Hematopoietic multipotent progenitor cell treated with erythropoietin and hydrocortisone succinate and interleukin-3 and kit ligand, for 15 days (in vitro differentiated cells): ENCODE data around the gene P2RY8.
"Not testable (repeated sequence)": the region's sequence is repeated elsewhere in the genome, so short reads cannot be mapped to it uniquely, and the experiment has no call there.

Experiments
- DNase-seq: peaks from one replicate; pipeline ENCODE4 v3.0.0-alpha.2; 2015; ENCODE audit warnings: low spot score

Gene P2RY8

DNA sequence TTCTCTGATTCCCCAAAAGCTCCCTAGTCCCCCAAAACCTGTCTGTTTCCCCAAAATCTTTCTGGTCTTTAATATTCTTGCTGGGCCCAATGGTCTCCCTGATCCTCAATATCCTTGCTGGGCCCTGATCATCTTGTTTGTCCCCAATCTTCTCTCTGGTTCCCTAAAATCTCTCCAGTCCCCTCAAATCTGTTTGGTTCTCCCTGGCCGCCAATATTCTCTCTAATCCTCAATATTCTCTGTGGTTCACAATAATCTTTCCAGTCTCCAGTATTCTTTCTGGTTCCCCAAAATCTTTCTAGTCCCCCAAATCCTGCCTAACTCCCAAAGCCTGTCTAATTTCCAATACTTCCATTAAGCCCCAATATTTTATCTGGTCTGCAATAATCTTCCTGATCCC, 18.5 kb downstream of the P2RY8 start:
- DNase-seq: no peak

DNA sequence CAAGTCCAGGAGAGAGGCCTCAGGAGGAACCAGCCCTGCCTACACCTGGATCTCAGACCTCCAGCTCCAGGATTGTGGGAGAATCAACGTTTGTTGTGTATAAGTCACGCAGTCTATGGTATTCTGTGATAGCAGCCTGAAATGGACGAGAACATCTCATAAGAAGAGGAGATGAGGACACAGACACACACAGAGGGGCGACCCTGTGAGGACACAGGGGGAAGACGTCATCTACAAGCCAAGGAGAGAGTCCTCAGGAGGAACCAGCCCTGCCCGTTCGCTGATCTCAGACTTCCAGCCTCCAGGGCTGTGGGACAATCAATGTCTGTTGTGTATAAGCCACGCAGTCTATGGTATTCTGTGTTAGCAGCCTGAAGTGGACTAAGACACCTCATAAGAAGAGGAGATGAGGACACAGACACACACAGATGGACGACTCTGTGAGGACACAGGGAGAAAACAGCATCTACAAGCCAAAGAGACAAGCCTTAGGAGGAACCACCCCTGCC, 20.3 kb downstream of the P2RY8 start:
- no peak for DNase-seq

DNA sequence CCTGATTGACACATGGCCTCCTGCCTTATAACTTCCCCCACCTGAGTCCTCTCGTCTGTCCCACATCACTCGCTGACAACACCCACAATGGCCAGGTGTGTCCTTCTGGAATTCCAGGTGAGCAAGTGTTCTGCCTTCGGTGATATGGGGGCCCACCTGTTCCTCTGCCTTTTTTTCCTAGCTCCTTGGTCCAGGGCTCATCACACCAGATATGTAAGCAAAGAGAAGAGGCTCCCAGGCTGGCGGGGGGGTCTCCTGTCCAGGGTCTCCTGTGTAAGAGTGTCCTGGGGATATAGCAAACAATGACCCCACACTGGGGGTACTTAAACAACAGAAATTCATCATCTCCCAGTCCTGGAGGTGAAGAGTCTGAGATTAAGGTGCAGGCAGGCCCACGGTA, 25.2 kb downstream of the P2RY8 start:
- no peak for DNase-seq

DNA sequence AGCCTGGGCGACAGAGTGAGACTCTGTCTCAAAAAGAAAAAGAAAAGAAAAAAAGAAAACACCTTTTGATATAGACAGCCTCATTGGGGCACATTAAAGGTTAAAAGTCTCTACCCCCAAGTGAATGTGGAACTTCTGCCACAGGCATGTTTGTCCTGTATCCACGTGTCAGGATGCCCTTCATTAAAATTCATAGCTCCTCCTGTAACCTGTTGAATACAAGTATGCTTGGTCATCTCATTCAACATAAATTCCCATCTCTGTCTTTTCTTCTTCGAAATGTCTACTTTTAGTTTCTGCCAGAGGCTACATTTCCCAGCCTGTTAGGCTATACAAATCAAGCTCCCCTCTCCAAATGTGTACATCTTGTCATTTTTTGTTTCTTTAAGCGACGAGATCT, 25.8 kb downstream of the P2RY8 start:
- no peak for DNase-seq

DNA sequence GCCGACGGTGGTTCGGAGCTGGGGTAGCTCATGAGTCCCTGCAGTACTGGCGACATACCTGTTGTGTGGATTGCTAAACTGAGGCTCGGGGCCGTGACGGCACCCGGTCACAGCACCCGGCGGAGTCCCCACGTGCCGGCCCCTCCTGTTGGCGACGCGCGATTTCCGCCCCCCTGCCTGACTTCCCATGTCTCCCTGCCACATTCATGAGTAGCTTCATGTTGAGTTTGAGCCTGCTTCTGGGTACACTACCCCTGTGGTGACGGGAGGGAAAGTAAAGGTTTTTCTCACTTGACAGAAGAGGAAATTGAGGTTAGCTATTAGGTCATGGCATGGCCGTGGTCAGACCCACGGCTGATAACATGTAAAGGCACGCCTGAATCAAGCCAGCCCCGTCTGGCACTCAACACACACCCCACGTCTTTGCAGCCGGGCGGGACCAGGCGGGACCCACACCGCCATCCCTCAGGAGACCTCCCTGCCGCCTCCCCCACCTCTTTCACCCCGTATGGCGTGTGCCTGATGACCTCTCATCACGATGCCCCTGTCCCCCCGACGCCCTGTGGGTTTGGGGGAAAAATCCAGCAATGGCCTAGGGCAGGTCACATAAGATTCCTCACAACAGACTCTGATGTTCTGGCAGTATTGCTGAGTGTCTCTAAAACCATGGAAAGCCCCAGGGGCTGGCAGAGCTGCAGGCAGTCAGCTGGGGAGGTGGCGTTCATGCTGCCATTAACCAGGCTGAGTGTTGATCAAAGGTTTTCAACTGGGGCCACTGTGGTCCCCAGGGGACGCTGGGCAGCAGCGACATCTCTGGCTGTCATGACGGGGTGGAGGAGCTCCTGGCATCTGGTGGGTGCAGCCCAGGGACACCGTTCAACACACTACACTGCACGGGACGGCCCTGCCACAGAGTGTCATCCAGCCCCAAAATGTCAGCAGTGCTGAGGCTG, 29.2 kb downstream of the P2RY8 start:
- no peak for DNase-seq

DNA sequence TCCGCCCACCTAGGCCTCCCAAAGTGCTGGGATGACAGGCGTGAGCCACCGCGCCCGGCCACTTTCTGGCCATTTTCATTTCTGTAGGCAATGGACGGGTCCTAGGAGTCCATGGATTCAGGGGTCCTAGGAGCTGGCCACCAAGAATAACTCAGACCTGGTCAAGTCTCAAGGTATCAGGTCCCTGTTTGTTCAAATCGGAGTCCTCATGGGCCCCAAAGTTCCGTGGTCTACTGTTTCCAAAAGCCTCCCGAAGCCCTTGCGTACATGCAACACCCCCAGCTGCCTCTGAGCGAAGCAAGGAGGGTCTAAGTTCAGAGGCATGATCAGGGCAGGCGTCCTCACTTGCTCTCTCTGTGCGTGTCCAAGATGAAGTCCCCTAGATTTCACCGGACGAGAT, 30.1 kb downstream of the P2RY8 start:
- DNase-seq: no peak

DNA sequence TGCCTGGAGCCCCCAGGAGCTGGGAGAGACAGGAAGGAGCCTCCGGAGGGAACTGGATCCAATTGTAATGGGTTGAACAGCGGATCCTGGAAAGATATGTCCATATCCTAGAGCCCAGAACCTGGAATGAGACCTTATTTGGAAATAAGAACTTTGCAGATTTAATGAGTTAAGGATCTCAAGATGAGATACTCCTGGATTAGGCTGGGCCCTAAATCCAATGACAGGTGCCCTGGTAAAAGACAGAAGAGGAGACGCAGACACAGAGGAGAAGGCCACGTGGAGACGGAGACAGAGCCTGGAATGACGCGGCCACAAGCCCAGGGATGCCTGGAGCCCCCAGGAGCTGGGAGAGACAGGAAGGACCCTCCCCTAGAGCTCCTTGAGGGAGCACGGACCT, 34.1 kb downstream of the P2RY8 start:
- no peak for DNase-seq

DNA sequence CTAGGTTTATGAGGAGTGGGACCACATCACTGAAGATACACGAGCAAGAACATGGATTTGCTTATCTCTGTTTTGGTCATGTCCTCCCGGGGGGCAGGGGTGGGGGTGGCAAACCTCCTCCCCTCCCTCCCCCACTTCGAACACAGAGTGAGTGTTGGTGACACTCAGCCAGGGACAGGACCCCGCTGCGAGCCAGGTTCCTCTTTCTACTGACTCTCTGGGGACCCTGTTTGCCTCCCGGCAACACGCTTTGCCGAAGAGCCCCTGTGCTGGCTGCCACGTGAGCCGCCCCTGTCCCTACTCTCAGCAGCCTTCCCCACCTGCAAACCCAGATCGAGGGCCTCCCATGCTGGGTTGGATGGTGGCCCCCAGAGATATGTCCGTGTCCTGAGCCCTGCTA, 34.7 kb downstream of the P2RY8 start:
- no peak for DNase-seq

DNA sequence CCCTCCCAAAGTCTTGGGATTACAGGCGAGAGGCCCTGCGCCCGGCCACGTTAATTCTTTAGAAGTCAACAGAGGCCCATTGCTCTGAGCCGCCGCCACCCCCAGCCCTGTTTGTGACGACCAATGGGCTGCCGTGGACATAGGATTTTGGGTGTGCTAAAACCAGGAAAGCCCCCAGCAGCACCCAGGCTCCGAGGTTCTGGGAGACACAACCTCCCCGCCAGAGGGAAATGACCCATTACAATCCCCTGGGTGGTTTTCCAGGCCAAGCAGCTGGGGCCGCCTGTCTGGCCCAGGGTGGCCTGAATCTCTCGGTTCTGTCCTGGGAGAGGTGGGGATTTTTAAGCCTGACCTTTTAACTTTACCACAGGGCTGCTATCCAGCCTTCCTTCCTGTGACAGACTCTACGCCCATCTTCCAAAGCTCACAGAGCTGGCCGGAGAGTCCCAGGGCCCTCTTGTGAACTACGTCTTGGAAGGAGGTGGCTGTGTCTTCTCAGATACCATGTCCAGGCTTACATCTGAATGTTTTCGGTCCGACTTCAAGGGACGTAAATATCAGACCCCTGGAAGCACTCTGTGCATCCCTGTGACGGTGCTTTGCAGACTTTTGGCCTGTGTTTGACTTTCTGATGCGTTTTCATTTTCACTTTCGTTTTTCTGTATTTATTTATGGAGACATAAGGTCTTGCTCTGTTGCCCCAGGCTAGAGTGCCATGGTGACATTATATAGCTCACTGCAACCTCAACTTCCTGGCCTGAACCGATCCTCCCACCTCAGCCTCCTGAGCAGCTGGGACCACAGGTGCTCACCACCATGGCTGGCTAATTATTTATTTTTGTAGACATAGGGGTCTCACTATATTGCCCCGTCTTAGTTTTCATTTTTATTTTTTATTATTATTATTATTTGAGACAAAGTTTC, 36.0 kb downstream of the P2RY8 start:
- no peak for DNase-seq

DNA sequence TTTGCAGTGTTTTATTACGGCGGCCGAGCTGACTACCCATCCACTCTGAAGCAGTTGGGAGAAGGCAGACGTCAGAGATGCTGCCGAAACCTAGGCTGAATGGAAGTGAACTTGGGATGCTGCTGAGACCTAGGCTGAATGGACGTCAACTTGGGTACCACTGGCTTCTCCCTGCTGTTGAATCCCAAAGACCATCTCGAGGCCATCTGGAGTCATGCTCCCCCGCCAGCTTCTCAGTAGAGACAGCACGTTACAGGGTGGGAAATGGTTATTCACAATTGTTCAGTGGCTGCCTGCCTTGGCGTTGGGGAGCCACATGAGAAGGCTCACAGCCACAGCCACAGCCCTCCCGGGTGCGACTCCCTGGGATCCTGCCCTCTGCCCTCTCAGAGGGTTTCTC, 40.9 kb downstream of the P2RY8 start:
- DNase-seq: no peak

DNA sequence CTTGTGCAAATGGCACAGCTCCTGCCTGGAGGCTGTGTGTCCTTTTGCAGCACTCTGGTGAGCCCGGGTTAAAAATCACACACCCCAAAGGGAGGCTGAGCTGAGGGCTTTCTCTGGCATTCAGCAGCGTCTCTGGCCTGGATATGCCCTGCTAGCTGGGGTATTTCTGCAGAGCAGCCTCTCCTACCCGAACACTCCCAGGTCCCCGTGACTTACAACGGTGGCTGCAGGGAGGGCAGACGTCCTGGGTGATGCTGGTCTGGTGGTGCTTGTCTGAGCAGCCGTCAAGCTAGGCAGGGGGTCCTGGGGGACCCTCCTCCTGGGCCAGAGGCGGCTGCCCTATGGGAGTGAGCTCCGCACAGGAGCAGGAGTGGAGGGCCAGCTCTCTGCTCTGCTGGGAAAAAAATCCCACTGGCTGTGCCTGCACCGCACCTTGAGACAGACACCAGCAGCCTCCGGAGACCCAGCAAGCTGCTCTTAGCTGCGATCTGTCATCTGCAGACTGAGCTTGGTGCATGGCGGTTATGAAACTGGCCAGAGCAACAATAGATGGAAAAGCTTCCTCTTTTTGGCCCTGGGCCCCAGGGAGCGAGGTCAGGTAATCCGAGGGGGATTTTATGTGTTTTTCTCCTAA, 43.0 kb downstream of the P2RY8 start:
- DNase-seq: no peak

DNA sequence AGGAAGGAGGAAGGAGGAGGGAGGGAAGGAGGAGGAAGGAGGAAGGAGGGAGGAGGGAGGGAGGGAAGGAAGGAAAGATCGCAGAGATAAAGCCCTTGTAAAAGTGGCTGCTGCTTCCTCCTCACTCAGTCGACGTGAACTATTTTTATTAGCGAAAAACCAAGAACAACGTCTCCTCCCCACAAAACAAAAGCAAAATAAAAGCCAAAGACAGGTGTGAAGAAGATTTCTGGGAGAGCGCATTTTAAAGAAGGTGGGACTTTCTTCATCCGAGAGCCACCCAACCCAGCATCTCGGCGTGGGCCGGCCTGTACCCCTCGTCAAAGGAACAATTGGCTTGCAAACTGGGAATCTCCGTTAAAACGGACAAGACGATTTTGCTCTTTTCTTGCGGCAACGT, 43.6 kb downstream of the P2RY8 start:
- DNase-seq: no peak

DNA sequence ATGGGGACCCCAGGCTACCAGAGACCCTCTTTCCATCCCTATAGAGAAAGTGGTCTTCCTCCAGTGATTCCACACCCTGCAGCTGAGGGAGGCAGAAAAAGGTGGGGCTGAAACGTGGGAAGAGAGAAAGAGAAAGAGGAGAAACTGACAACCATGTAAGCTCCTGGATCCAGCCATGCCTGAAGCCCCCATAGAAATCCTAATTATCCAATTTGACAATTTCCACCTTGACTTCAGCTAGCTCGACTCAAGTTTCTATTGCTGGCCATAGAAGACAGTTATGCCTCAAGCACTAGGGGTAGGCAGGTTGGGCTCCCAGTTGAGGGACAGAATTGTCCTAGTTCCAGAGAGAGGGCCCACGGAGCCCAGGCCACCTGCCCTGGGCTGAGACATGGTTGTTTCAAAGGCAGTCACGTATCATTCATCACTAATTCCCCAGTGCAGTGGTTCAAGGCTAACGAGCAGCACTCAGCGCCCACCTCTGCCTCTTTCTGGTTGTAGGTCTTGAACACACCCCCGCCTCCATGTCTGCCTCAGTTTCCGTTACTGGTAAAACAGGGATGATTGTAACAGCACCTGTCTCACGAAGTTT, 44.5 kb downstream of the P2RY8 start:
- DNase-seq: no peak

DNA sequence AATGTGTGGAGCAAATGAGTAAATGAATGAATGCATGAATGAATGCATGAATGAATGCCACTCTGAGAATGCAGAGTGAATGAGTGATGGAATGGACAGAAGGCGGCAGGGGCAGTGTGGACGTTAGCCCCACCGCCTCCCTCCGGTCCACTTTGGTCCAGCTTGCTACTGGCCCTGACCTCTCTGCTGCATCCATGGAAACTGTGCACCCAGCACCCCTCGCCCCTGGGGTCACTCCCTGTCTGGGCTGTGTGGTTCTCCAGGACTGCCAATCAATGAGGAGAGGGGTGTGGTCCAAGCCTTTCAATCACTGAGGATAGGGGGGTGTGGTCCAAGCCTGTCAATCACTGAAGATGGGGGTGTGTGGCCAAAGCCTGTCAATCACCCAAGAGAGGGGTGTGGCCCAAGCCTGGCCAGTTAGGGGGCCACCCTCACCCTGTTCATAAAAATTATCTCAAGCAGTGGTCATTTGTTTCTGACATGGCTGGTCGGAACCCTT, 45.1 kb downstream of the P2RY8 start:
- DNase-seq: no peak

DNA sequence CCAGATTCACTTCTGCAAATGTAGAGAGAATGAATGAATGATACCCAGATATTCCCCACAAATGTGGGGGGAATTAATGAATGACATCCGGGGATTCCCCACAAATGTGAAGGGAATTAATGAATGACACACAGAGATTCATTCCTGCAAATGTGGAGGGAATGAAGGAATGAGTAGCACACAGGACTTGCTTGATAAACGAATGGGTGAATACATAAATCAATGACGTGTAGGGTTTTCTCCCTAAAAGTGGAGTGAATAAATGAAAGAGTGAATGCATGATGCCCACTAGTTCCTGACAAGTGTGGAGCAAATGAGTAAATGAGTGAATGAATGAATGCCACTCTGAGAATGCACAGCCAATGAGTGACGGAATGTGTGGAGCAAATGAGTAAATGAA, 45.7 kb downstream of the P2RY8 start:
- DNase-seq: not testable (repeated sequence)

DNA sequence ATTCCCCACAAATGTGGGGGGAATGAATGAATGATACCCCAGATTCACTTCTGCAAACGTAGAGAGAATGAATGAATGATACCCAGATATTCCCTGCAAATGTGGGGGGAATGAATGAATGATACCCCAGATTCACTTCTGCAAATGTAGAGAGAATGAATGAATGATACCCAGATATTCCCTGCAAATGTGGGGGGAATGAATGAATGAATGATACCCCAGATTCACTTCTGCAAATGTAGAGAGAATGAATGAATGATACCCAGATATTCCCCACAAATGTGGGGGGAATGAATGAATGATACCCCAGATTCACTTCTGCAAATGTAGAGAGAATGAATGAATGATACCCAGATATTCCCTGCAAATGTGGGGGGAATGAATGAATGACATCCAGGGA, 46.3 kb downstream of the P2RY8 start:
- DNase-seq: not testable (repeated sequence)

DNA sequence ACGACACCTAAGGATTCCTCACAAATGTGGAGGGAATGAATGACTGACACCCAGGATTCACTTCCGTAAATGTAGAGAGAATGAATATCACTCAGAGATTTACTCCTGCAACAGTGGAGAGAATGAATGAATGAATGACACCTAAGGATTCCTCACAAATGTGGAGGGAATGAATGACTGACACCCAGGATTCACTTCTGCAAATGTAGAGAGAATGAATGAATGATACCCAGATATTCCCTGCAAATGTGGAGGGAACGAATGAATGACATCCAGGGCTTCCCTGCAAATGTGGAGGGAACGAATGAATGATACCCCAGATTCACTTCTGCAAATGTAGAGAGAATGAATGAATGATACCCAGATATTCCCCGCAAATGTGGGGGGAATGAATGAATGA, 47.6 kb downstream of the P2RY8 start:
- DNase-seq: not testable (repeated sequence)

DNA sequence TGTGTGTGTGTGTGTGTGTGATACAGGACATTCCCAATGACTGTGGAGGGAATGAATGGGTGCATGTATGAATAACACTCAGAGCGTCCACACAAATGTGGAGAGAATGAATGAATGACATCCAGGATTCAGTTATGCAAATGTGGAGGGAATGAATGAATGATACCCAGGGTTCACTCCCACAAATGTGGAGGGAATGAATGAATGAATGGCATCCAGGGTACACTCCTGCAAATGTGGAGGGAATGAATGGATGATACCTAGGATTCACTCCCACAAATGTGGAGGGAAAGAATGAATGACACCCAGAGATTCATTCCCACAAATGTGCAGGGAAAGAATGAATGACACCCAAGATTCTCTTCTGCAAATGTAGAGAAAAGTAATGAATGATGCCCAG, 48.2 kb downstream of the P2RY8 start:
- no peak for DNase-seq

DNA sequence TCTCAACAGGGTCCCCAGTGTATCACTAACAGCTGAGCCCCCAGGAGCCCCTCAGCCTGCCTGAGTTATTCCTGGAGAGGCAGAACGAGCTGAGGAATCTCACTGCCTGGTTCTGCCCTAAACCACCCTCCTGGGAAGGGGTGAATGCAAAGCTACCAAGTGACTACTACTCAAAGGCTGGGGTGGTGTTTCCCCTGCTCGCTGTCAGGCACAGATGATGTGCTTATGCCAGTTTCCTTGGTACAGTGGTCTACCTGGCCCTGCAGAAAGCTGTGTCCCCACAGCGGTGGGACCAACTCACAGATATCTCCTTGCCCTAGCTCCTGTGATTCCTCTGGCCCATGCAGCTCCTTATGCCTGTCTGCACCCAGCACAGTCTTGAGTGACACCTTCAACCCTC, 48.8 kb downstream of the P2RY8 start:
- DNase-seq: no peak

DNA sequence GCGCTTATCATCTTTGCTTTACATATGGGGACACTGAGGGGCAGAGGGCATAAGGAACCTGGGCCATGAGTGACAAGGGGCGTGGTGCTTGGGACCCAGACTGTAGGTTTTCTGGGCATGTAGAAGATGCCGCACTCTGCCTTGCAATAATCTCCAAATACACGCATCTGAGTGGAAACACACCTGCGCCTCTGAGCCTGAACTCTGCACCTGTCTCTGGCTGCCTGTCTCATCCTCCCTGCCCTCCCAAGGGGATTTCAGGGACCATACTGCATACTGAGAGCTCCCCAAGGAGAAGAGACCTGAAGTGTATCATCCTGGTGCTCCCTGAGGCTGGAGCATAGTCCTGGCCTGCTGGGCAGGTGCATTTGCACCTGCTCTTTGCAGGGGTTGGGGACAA, 49.6 kb downstream of the P2RY8 start:
- DNase-seq: no peak

DNA sequence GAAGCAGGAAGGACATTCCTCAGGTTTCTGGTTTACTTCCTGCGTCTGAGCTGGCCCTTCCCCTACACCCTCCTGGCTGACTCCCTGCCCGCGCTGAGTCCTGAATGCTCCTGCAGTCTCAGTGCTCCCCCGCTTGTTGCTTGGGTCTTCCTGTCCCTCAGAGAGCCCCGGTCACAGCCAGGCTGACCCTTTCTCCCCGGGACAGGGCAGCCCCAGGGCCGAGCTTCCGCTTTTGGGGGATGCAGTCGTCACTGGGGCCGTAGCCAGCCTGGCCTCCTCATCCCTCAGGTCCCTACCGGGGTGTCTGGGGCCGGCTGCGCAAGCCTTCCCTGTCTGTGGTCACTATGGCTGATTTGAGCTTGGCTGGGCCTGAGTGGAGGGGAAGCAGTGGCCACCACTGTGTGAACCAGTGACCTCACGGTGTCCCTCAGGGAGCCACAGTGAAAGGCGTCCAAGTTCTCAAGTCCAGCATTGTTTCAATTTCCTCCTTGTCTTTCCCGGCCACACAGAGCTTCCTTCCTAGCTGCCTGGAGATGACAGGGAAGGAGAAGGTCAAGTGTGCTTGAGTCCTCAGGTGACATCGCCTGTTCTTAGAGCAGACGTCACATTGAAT, 50.1 kb downstream of the P2RY8 start:
- no peak for DNase-seq
